ENCODE data around the gene DNAJC17. TPM values are rescaled to one million over a fixed set of nuclear protein-coding genes. Genes with fewer than 3 reads are reported as not detected.

Gene DNAJC17
- total RNA-seq, 1 donor from 2014 or later = 43.2 TPM

DNA sequence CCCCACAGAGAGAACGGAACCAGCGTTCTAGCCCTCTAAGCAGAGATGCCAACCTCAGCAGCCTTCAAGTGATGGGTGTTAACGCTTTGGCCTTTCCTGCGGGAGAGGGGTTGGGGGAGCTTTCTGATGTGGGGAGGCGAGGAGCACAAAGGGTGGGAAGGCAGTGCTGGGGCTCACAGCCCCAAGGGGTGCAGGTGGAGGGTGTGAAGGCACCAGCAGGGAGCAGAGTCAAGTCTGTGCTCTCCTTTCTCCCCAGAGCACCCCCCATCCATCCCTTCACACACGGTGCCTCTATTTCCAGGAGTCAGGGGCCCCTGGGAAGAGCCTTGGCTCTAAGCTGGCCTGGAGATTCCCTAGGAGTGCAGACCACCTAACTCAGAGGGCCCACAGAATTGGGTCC lies 33.4 kb downstream of the DNAJC17 start:
- no peak for DNase-seq (ENCODE audit: low read depth)
- TF ChIP-seq, protein P1, sequence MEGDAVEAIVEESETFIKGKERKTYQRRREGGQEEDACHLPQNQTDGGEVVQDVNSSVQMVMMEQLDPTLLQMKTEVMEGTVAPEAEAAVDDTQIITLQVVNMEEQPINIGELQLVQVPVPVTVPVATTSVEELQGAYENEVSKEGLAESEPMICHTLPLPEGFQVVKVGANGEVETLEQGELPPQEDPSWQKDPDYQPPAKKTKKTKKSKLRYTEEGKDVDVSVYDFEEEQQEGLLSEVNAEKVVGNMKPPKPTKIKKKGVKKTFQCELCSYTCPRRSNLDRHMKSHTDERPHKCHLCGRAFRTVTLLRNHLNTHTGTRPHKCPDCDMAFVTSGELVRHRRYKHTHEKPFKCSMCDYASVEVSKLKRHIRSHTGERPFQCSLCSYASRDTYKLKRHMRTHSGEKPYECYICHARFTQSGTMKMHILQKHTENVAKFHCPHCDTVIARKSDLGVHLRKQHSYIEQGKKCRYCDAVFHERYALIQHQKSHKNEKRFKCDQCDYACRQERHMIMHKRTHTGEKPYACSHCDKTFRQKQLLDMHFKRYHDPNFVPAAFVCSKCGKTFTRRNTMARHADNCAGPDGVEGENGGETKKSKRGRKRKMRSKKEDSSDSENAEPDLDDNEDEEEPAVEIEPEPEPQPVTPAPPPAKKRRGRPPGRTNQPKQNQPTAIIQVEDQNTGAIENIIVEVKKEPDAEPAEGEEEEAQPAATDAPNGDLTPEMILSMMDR (conservative IDR thresholded peaks at IDR 0.05; ENCODE audit: low read depth, low read length) = no peak
- no peak overlapping the region for H3K4me3 ChIP-seq (ENCODE audit: low read depth, low read length)

- TF ChIP-seq, protein P1 (conservative IDR thresholded peaks at IDR 0.05; ENCODE audit: low read depth, low read length) = no peak
- DNase-seq (ENCODE audit: low read depth) = no peak
- H3K4me3 ChIP-seq (ENCODE audit: low read depth, low read length) = no peak overlapping the region
Observed at GRCh38 chr15:40773496-40773895, 33.8 kb downstream of the DNAJC17 start.

DNA sequence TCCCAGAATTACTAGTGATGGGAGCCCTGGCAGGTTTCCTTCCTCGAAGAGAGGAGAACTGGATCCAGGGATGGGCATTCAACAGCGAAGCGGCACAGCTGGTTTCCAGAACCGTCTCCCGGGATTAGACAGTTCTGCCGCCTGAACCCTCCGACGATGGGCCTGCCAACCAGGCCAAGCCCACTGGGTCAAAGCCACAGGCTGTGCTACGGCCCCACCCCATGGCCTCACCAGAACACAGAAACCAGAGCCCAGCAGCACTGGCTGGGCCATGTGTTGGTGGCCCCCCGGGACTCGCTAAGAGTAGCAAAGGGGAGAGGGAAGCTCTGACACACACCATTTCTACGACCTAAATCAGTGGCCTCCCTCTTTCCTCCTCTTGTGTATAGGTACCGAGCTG lies 35.3 kb downstream of the DNAJC17 start:
- TF ChIP-seq, protein P1 (conservative IDR thresholded peaks at IDR 0.05; ENCODE audit: low read depth, low read length) = no peak
- no peak for DNase-seq (ENCODE audit: low read depth)

GRCh38 chr15:40771242-40771641 lies 36.0 kb downstream of the DNAJC17 start:
- TF ChIP-seq, protein P1 (conservative IDR thresholded peaks at IDR 0.05; ENCODE audit: low read depth, low read length) = no peak
- no peak for DNase-seq (ENCODE audit: low read depth)
- H3K4me3 ChIP-seq (ENCODE audit: low read depth, low read length) = no peak overlapping the region

More for the DNA sequence above, 35.3 kb downstream of the DNAJC17 start:
- no peak overlapping the region for H3K4me3 ChIP-seq (ENCODE audit: low read depth, low read length)

- DNase-seq (ENCODE audit: low read depth) = no peak
- TF ChIP-seq, protein P1 (conservative IDR thresholded peaks at IDR 0.05; ENCODE audit: low read depth, low read length) = no peak
Observed at GRCh38 chr15:40770147-40770721, 37.0 kb downstream of the DNAJC17 start.

GRCh38 chr15:40769274-40770146 lies 37.8 kb downstream of the DNAJC17 start, which contains the start of gene C15orf62:
TSS of gene C15orf62 (plus strand) at chr15:40769980. CDS start at chr15:40770496, 516 bp downstream.
- DNase-seq (ENCODE audit: low read depth) = no peak
- peak within 1 kb of the TSS; percentile 1 for H3K4me3 ChIP-seq (ENCODE audit: low read depth, low read length)
- TF ChIP-seq, protein P1 (conservative IDR thresholded peaks at IDR 0.05; ENCODE audit: low read depth, low read length) = peak; percentile 5

More at GRCh38 chr15:40770147-40770721, 37.0 kb downstream of the DNAJC17 start:
- H3K4me3 ChIP-seq (ENCODE audit: low read depth, low read length) = peak overlapping the region; percentile 1
